ENCODE measurements around the gene TRIM25. TPM values are rescaled to one million over a fixed set of nuclear protein-coding genes. Genes with fewer than 3 reads are reported as not detected.

Gene TRIM25
- total RNA-seq, 2 donors from 2014 or later = 18.8 to 21.3 TPM

DNA sequence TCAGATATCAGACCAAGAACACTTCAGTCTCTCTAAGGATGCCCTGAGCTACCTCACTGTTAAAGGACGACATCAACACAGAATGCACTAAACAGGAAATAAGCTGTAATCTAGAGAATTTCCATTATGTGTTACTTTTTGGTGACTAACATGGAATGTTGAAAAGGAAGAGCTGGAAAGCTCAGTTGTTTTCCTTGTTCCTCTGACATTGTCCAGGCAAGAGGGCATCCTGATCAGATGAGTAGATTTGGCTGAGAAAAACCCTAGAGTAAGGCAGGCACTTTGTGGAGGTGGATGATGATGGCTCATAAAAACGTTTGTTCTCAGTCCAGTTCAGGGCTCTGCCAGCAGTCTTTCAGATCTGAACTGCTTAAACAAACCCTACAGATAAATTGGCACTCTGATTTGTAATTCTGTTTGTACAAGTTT is 45.9 kb downstream of the TRIM25 start:
- no peaks in the 10 kb centered on the region for H3K27me3 Mint-ChIP-seq (ENCODE audit: insufficient read depth)
- Histone ChIP-seq H3K4me1 (ENCODE audit: control insufficient read depth, insufficient read depth, low read length) (no peaks in the 10 kb centered on the region), H3K9me3 (ENCODE audit: control insufficient read depth, low read length) (no peaks in the 10 kb centered on the region), H3K27ac (ENCODE audit: low read depth, low read length) (no peak overlapping the region), H3K9ac (ENCODE audit: extremely low read depth, low read length, poor library complexity, severe bottlenecking) (no peak overlapping the region), H3K4me3 (ENCODE audit: low read length) (no peak overlapping the region), H3K27me3 (ENCODE audit: control insufficient read depth, insufficient read depth, low read length, poor library complexity, severe bottlenecking) (no peaks in the 10 kb centered on the region), H3K36me3 (ENCODE audit: control insufficient read depth, insufficient read depth, low read length) (peaks cover 7% of the 10 kb centered on the region)
- WGBS, 2 experiments (ENCODE audit: insufficient coverage in 1 of 2, insufficient read length in 1 of 2) = 75 to 82% methylated on average over 2 of the region's 2 CpGs
- no peaks in the 10 kb centered on the region for H3K36me3 Mint-ChIP-seq (ENCODE audit: low read depth)
- no peak overlapping the region for H3K27ac Mint-ChIP-seq
- no peaks in the 10 kb centered on the region for H3K4me1 Mint-ChIP-seq
- no peak for DNase-seq
- H3K4me3 Mint-ChIP-seq = no peak overlapping the region
- TF ChIP-seq, protein P1, sequence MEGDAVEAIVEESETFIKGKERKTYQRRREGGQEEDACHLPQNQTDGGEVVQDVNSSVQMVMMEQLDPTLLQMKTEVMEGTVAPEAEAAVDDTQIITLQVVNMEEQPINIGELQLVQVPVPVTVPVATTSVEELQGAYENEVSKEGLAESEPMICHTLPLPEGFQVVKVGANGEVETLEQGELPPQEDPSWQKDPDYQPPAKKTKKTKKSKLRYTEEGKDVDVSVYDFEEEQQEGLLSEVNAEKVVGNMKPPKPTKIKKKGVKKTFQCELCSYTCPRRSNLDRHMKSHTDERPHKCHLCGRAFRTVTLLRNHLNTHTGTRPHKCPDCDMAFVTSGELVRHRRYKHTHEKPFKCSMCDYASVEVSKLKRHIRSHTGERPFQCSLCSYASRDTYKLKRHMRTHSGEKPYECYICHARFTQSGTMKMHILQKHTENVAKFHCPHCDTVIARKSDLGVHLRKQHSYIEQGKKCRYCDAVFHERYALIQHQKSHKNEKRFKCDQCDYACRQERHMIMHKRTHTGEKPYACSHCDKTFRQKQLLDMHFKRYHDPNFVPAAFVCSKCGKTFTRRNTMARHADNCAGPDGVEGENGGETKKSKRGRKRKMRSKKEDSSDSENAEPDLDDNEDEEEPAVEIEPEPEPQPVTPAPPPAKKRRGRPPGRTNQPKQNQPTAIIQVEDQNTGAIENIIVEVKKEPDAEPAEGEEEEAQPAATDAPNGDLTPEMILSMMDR (conservative IDR thresholded peaks at IDR 0.05) = no peak
- no peaks in the 10 kb centered on the region for H3K9me3 Mint-ChIP-seq

DNA sequence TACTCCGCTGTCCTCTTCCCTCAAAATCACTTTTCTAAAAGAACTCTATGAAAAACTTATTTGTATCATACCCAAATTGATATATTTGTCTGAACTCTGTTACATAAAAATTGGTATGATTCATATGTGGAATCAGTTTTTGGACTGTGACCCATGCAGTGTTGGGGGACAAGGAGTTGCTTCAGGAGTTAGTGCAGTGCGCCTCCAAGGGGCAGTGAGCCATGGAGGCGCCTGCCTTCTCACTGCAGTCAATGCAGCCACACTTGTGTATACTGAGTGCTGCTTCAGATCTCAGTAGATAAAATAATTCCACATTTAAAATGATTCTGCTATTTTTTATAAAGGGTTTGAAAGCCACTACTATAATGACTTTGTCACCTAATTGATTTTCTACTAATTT is 47.4 kb downstream of the TRIM25 start:
- 62% methylated on average over 3 of the region's 3 CpGs; no CpG with 5 or more reads in 1 of the 2 experiments for WGBS, 2 experiments (ENCODE audit: insufficient coverage in 1 of 2, insufficient read length in 1 of 2)
- no peaks in the 10 kb centered on the region for H3K36me3 Mint-ChIP-seq (ENCODE audit: low read depth)

DNA sequence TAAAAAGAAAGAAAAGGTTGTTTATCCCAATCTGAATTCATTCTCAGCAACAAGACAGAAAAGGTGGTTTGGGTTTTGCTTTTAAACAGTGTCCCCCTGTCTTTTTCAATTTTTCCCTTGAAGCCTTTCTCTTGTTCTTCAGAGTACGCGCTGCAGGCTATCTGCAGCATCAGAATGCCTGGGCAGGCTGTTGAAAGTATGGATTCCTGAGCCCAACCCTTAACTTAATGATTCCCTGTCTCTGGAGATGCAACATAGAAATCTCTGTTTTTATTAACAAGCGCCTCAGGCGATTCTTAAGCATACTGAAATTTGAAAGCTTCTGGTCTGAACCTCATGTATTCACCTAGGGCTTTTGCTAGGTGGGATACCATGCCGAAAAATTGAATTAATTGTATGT is 47.8 kb downstream of the TRIM25 start:
- H3K4me1 ChIP-seq (ENCODE audit: control insufficient read depth, insufficient read depth, low read length) = no peaks in the 10 kb centered on the region
- no peaks in the 10 kb centered on the region for H3K9me3 Mint-ChIP-seq
- H3K36me3 ChIP-seq (ENCODE audit: control insufficient read depth, insufficient read depth, low read length) = peaks cover 7% of the 10 kb centered on the region
- TF ChIP-seq, protein P1 (conservative IDR thresholded peaks at IDR 0.05) = no peak
- 85 to 87% methylated on average over 5 of the region's 5 CpGs for WGBS, 2 experiments (ENCODE audit: insufficient coverage in 1 of 2, insufficient read length in 1 of 2)
- no peak overlapping the region for H3K27ac Mint-ChIP-seq
- no peak overlapping the region for H3K4me3 Mint-ChIP-seq
- no peaks in the 10 kb centered on the region for H3K4me1 Mint-ChIP-seq
- H3K27ac ChIP-seq (ENCODE audit: low read depth, low read length) = no peak overlapping the region
- no peaks in the 10 kb centered on the region for H3K9me3 ChIP-seq (ENCODE audit: control insufficient read depth, low read length)
- H3K4me3 ChIP-seq (ENCODE audit: low read length) = no peak overlapping the region
- no peaks in the 10 kb centered on the region for H3K36me3 Mint-ChIP-seq (ENCODE audit: low read depth)
- no peaks in the 10 kb centered on the region for H3K27me3 Mint-ChIP-seq (ENCODE audit: insufficient read depth)
- H3K9ac ChIP-seq (ENCODE audit: extremely low read depth, low read length, poor library complexity, severe bottlenecking) = no peak overlapping the region
- H3K27me3 ChIP-seq (ENCODE audit: control insufficient read depth, insufficient read depth, low read length, poor library complexity, severe bottlenecking) = no peaks in the 10 kb centered on the region
- DNase-seq = no peak

More for the DNA sequence above, 47.4 kb downstream of the TRIM25 start:
- Histone ChIP-seq H3K36me3 (ENCODE audit: control insufficient read depth, insufficient read depth, low read length) (peaks cover 7% of the 10 kb centered on the region), H3K9ac (ENCODE audit: extremely low read depth, low read length, poor library complexity, severe bottlenecking) (no peak overlapping the region), H3K4me3 (ENCODE audit: low read length) (no peak overlapping the region), H3K4me1 (ENCODE audit: control insufficient read depth, insufficient read depth, low read length) (no peaks in the 10 kb centered on the region), H3K27ac (ENCODE audit: low read depth, low read length) (no peak overlapping the region), H3K27me3 (ENCODE audit: control insufficient read depth, insufficient read depth, low read length, poor library complexity, severe bottlenecking) (no peaks in the 10 kb centered on the region), H3K9me3 (ENCODE audit: control insufficient read depth, low read length) (no peaks in the 10 kb centered on the region)
- Mint-ChIP-seq H3K9me3 (no peaks in the 10 kb centered on the region), H3K4me1 (no peaks in the 10 kb centered on the region), H3K27ac (no peak overlapping the region), H3K27me3 (ENCODE audit: insufficient read depth) (no peaks in the 10 kb centered on the region), H3K4me3 (no peak overlapping the region)
- TF ChIP-seq, protein P1 (conservative IDR thresholded peaks at IDR 0.05) = peak; percentile 52
- DNase-seq = no peak

All from endodermal cell (in vitro differentiated cells).